NCI-H2107 (cell line): ENCODE measurements around the gene TOGARAM2.
"Not testable (repeated sequence)": the region's sequence is repeated elsewhere in the genome, so short reads cannot be mapped to it uniquely, and the experiment has no call there.

Experiments used
- DNase-seq: peaks from one replicate; lab custom pipeline; 2025; lab: John Stamatoyannopoulos, UW

The TOGARAM2 gene

DNA sequence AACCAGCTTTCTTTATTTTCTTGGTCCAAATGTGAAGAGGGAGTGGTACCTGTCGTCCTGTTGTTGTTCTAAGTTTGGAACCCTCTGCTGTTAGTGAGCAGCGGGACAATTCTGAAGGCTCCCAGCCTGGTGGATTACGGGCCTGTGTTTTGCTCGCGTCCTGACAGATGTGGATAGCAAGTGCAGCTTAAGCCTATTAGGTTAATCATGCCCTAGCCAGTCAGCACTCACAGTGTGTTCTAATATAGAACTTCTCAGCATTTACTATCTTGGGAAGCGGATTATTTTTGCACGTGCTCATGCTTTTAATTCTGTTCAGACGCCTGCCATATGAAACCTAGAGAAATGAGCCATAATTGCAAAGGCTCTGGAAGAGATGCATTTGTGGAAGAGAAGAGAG is 93.3 kb downstream of the TOGARAM2 start, which contains the start of gene PCARE:
Gene PCARE, minus strand, starts transcription at position 113 of the 400 bp plus-strand sequence. CDS start 262 bp downstream, outside the sequence.
- DNase-seq = no peak

DNA sequence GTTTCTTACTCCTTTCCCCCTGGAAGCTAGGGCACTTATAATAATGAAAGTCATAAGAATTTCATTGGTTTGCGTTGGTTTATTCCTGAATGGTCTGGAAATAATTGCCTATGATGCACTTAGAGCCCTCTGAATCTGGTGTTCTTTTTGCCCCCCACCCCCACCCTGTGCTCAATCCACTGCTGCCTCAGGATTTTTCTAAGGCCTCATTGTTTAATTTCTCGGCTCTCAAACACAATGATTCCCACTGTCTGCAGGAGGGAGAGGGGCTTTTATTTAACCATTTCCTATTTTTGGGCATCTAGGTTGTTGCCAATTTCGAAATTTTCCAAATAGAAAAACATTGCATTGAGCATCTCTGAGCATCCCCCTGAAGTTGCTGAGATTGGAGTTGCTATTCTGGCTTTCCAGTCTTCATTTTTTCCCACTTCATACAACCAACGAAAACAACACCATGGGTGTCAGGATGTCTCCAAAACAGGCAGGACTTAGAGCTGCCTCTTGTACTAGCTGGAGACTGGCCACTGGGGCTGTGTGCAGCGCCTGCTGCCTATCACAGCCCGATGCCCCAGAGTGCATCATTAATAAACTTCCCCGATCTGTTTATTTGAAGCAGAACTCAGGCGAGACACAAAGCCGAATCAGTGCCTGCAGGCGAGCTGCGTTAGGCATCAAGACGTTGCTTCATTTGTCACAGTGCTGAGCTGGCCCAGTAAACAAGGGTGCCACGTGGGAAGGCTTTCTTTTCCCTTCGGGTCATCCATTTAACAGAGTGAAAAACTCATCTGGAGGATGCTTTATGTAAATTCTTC is 95.0 kb downstream of the TOGARAM2 start:
- no peak for DNase-seq

GRCh38 chr2:29079887-29080286 is 98.8 kb downstream of the TOGARAM2 start:
- no peak for DNase-seq

DNA sequence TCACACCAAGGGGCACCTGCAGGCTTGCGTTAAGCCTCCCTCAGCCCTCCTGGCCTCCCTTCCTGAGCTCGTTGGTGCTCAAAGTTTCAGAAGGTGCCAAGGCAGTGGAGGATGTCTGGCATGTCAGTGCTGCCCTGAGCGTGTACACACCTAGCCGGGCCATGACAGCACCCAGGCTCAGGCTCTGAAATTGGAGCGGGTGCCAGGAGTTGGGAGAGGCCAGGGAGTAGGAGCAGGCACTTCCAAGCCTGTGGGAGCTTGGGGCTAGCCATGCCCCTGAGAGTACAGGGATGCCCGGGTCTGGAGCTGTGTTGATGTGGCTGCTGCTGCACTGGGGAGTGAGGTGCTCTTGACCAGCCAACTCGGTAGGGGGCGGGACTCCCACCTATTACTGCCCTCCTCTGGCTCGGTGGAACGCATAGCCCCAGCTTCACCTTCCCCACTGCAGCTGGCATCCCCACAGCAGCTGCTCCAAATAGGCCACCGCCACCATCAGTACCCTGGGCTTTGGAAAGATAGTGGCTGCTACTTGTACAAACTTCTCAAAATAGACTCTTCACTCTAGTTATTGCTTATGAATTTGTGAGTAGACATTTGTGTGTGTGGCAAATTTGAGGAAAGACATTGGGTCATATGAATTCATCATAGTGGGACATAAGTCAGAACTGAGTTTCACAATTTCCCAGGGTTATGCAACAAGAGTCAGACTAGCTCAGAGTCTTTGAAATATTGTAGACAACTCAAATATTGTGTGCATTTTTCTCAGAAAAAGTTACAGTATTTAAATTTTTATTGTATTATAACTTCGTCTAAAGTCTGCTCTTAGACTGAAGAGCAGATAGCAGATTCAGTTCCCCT is 100.0 kb downstream of the TOGARAM2 start:
- no peak for DNase-seq

GRCh38 chr2:29082804-29083495 is 101.9 kb downstream of the TOGARAM2 start:
- no peak for DNase-seq

GRCh38 chr2:29084554-29084953 is 103.5 kb downstream of the TOGARAM2 start:
- no peak for DNase-seq

DNA sequence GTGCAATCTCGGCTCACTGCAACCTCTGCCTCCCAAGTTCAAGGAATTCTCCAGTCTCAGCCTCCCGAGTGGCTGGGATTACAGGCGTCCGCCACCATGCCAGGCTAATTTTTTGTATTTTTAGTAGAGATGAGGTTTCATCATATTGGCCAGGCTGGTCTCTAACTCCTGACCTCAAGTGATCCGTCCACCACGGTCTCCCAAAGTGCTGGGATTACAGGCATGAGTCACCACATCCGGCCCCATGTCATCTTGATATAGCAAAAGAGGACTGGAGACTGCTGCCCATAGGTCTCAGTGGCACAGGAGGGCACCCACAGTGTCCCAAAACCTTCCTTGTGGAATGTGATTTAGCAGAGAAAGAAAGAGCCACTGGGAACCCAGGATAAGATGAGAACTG is 109.2 kb downstream of the TOGARAM2 start:
- DNase-seq = not testable (repeated sequence)

DNA sequence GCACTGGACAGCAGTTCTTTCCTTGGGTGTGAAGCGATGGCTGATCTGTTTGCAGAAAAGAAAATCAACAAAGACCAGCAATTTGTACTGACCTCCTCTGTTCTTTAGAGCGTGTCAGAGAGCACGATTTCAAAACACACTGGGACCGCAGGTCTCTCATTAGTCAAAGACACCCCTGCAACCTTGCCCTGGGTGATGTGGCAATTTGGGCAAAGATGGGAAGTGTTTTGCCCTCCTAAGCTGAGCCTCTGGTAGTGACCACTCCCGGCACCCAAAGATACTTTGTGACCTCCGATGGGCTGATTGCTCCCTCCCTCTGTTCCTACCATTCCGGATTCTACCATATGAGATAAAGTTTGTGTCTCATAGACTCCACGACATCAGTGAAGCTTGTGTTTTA is 115.9 kb downstream of the TOGARAM2 start:
- DNase-seq = no peak

- DNase-seq = no peak
Measured at GRCh38 chr2:29097569-29097968, 116.5 kb downstream of the TOGARAM2 start.

- DNase-seq = no peak
Measured at GRCh38 chr2:29100564-29100963, 119.5 kb downstream of the TOGARAM2 start.
